Activated naive CD4-positive, alpha-beta T cell treated with anti-CD3 and anti-CD28 coated beads, Interleukin-2, amount 50 U/mL, for 72 hours (primary cell): ENCODE measurements around the gene WDR19. TPM values are rescaled to one million over a fixed set of nuclear protein-coding genes. Genes with fewer than 3 reads are reported as not detected.

Source experiments
- ATAC-seq, 2 donors: fragments of 150-1000 bp; cut with Tn5 transposase; 2 replicates each; pipeline ENCODE4 v1.10.0; 2021; ENCODE audit warnings: mild to moderate bottlenecking in 2 of 2, moderate library complexity in 2 of 2
- DNase-seq, 2 donors: peaks; one replicate each; pipeline ENCODE4 v3.0.0; 2021 to 2022; ENCODE audit warnings: low spot score in 2 of 2
- H3K27ac Mint-ChIP-seq, 2 donors: one replicate each; pipeline ENCODE4 v1.8.0; 2022; ENCODE audit warnings: mild to moderate bottlenecking in 2 of 2, mixed read lengths in 2 of 2
- H3K36me3 Mint-ChIP-seq, 2 donors: one replicate each; pipeline ENCODE4 v1.8.0; 2022; ENCODE audit warnings: mixed read lengths in 2 of 2
- H3K9me3 Mint-ChIP-seq, 2 donors: one replicate each; pipeline ENCODE4 v1.8.0; 2022; ENCODE audit warnings: mixed read lengths in 2 of 2
- total RNA-seq, 2 donors: library from RNA; stranded (reverse); gene quantifications; one replicate each; pipeline ENCODE4 v1.2.3, GENCODE V29; 2022

The WDR19 gene
- total RNA-seq, 2 donors from 2014 or later = 10.6 to 15.3 TPM

DNA sequence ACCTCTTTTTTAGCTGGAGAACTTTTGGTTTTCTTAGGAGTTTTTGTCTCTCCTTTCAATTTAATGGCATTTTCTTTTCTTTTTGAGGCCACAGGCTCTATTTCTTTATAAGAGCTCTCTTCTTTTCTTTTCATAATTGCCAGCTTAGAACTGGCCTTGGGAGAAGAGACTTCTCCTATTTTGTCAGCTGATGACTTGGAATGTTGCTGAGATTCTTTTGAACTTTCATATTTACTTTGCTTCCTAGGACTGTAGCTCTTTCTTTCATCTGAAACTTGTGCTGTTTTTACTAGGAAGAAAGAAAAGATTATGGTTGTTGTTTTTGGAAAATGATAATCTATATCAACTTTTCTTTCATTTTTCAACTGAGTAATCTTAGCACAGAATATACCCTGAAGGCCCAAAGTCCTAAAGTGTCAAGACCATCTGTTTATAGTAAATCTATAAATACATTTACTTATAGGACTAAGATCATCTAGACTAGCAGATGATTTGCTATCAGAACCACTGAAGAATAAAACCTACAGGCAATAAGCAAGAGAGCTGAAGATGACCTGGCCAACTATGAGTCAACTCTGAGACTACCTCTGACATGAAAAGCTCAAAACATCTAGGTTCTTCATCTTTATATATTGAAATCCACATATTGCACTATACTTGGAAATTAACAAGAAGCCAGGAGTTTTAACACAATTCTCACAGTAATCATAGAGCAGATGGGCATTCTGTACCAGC lies 138.2 kb downstream of the WDR19 start:
- peak overlapping the region in 1 of 2 donors; percentile 22 for H3K27ac Mint-ChIP-seq
- ATAC-seq (no peak), DNase-seq (no peak)
- peaks cover 0 to 27% of the 10 kb centered on the region in 2 donors for H3K36me3 Mint-ChIP-seq
- H3K9me3 Mint-ChIP-seq = no peaks in the 10 kb centered on the region

GRCh38 chr4:39323821-39324220 lies 141.5 kb downstream of the WDR19 start:
- peaks cover 0 to 55% of the 10 kb centered on the region in 2 donors for H3K36me3 Mint-ChIP-seq
- H3K9me3 Mint-ChIP-seq = no peaks in the 10 kb centered on the region
- H3K27ac Mint-ChIP-seq = no peak overlapping the region
- no peak for ATAC-seq
- DNase-seq = no peak

GRCh38 chr4:39324446-39324845 lies 142.1 kb downstream of the WDR19 start:
- DNase-seq = no peak
- H3K9me3 Mint-ChIP-seq = no peaks in the 10 kb centered on the region
- no peak for ATAC-seq
- H3K27ac Mint-ChIP-seq = no peak overlapping the region
- peaks cover 0 to 55% of the 10 kb centered on the region in 2 donors for H3K36me3 Mint-ChIP-seq

DNA sequence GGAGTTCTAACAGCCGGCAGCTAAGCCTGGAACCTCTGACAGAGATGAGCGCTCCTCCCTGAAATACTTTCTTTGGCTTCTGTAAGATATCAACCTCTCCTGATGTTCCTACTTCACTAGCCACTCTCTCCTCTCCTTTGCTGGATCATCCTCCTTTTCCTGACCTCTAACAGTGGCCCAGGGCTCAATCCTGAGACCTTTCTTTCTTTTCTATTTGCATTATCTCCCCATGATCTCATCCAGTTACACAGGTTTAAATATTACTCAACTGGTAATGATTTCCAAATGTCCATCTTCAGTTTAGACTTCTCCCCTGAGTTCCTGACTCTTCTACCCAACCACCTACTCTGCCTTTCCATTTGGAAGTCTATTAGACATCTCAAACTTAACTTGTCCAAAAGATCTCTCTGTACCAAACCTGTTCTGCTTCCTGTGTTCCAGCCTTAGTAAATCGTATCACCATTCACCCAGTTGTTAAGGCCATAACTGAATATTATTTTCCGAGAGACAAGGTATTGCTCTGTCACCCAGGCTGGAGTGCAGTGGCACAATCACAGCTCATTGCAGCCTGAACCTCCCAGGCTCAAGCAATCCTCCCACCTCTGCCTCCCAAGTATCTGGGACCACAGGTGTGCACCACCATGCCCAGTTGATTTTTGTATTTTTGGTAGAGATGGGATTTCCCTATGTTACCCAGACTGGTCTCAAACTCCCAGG lies 142.7 kb downstream of the WDR19 start:
- peak overlapping the region in 1 of 2 donors; percentile 26 for H3K27ac Mint-ChIP-seq
- H3K36me3 Mint-ChIP-seq = peaks cover 0 to 56% of the 10 kb centered on the region in 2 donors
- DNase-seq = no peak
- ATAC-seq = no peak
- H3K9me3 Mint-ChIP-seq = no peaks in the 10 kb centered on the region

DNA sequence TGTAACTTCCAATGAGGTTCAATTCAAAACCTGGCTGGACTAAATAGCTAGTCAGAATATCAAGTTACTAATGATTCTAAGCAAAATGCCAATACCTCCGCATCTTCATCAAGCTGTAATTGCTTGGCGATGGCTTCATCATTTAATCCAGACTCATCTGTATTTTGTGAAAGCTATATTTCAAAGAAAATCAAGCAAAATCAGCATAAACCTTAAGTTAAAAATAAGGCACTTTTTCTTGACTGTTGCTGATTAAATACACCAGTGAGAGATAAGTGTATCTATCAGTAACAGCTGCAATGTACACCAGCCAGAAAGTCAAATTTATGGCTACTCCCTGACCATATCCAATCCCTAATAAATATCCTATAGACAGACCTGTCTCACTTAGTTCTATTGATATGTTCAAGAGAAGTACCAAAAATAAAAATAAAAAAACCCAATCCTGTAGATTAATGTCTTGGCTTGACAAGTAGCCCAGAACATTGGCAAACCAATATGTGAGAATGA lies 144.2 kb downstream of the WDR19 start:
- ATAC-seq = no peak
- no peak for DNase-seq
- Mint-ChIP-seq H3K27ac (no peak overlapping the region), H3K9me3 (no peaks in the 10 kb centered on the region), H3K36me3 (peaks cover 0 to 52% of the 10 kb centered on the region in 2 donors)

GRCh38 chr4:39330353-39330752 lies 148.0 kb downstream of the WDR19 start:
- Mint-ChIP-seq H3K27ac (no peak overlapping the region), H3K36me3 (peaks cover 0 to 37% of the 10 kb centered on the region in 2 donors), H3K9me3 (no peaks in the 10 kb centered on the region)
- DNase-seq (no peak), ATAC-seq (no peak)

DNA sequence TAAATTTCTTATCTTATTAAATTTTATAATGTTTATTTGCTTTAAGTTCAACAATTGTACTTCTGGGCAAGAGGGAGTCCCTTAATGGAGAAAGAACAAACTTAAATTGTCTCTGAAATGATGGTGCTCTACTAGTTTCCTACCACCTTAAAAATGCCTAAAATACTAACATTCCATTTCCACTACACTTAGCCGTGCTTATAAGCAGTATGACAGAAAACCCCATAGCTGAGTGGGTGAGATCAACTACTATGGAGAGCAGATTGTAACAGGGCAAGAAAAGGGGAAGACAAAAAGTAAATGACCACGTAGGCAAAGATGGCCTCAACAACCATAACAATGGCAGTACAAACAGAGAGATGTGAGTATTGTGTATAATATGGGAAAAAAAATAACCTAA lies 148.9 kb downstream of the WDR19 start:
- DNase-seq (no peak), ATAC-seq (no peak)
- Mint-ChIP-seq H3K27ac (no peak overlapping the region), H3K9me3 (no peaks in the 10 kb centered on the region), H3K36me3 (peaks cover 0 to 28% of the 10 kb centered on the region in 2 donors)

Other genes with a start within 250 kb of the WDR19 start
- 10 to 100 TPM; 13.8 to 24.0 TPM for gene TMEM156, start 150.1 kb upstream of the WDR19 start, total RNA-seq
- 10 to 100 TPM in 1 of 2 donors, 1 to 10 TPM in 1; 5.0 to 29.4 TPM for gene KLHL5, start 120.3 kb upstream of the WDR19 start, total RNA-seq
- gene RFC1, start 183.8 kb downstream of the WDR19 start, total RNA-seq = 100 to 1,000 TPM in 1 of 2 donors, 10 to 100 TPM in 1; 97.7 to 105 TPM
- not detected for gene KLB, start 224.4 kb downstream of the WDR19 start, total RNA-seq